Pancreas (tissue), 10 donors: Measurements from ENCODE around the gene TBC1D22B. TPM values are rescaled to one million over a fixed set of nuclear protein-coding genes. Genes with fewer than 3 reads are reported as not detected.

ENCODE experiments used
- ATAC-seq, 4 donors: fragments of 200-7000 bp; cut with Tn5 transposase; one replicate each; pipeline versions ENCODE4 v1.8.0 to v1.9.1; 2020; ENCODE audit warnings: mild to moderate bottlenecking in 4 of 4, moderate library complexity in 4 of 4
- DNase-seq, 6 donors: peaks; one replicate each; pipeline ENCODE4 v3.0.0-alpha.2; 2020
- FAIRE-seq: peaks from 2 replicates; lab custom pipeline; 2012; peaks lifted over from hg19 to GRCh38; lab: Jason Lieb, UNC
- H3K27ac ChIP-seq, 4 donors: fragments of 200-600 bp; sonication (generic); 1 replicate in 3 of 4; 2 replicates in 1 of 4; pipeline versions ENCODE4 v1.5.0 to v1.8.0; 2020
- H3K27me3 ChIP-seq, 4 donors: fragments of 200-600 bp; one replicate each; pipeline ENCODE4 v1.8.0; 2021
- H3K36me3 ChIP-seq, 3 donors: fragments of 200-600 bp; sonication (generic) in 1 of 3; one replicate each; pipeline versions ENCODE4 v1.5.0 to v1.8.0; 2020 to 2021
- H3K4me1 ChIP-seq, 3 donors: fragments of 200-600 bp; one replicate each; pipeline ENCODE4 v1.8.0; 2021
- H3K4me3 ChIP-seq, 4 donors: fragments of 200-600 bp; sonication (generic) in 2 of 4; one replicate each; pipeline versions ENCODE4 v1.5.0 to v1.8.0; 2020 to 2021
- H3K9me3 ChIP-seq, 4 donors: fragments of 200-600 bp; one replicate each; pipeline ENCODE4 v1.8.0; 2021
- WGBS, 2 donors: extraction: QIAGEN DNeasy Blood & Tissue Kit; methylation state at CpG; one replicate each; pipeline ENCODE4 v1.1.7; 2013; 5-methylcytosine and 5-hydroxymethylcytosine counted together
- intact Hi-C, 3 donors: fragments of 100-400 bp; cut with DNase I; formaldehyde crosslinking; loops; one replicate each; pipeline versions ENCODE4 v1.11.1 to v1.14.2; 2022
- polyA plus RNA-seq, 2 donors: library from polyadenylated mRNA; stranded (reverse); fragments of 200-250 nt; gene quantifications; one replicate each; pipeline ENCODE4 v1.2.3, GENCODE V29; 2013
- total RNA-seq, 6 donors: library from RNA; stranded (reverse); fragmentation: NEBNext Ultra II Directional in 4 of 6; extraction: Animal tissue kit (Norgen Biotek cat#: 25700) in 4 of 6; gene quantifications; one replicate each; pipeline versions ENCODE4 v1.2.1 to v1.2.4, GENCODE V29; 2021 to 2023
- TF ChIP-seq, protein P1 (sequence below), 4 donors: fragments of 200-600 bp; sonication (generic) in 3 of 4; IDR thresholded peaks; one replicate each; pipeline versions ENCODE4 v1.5.0 to v1.8.0; 2021; ENCODE audit warnings: antibody characterized with exemption in 4 of 4
- donor health status: healthy with polysubstance abuse.
- donor health status: DM: no; HTN: no; CAD: no; lungs with moderate emphysema.
- donor health status: DM: no; HTN: no; CAD: no.
- donor health status: control.
- donor health status: control.
- donor health status: Bipolar disorder and iron deficiency.
- donor health status: DM: yes; HTN: yes; CAD: no.
- donor health status: DM: no; HTN: no; CAD: no.
- donor health status: DM: no; HTN: no; CAD: no.
- donor health status: DM: yes; HTN: yes; CAD: no.

TBC1D22B gene
- total and polyA plus RNA-seq, 8 donors = 4.3 to 9.0 (median 6.0) TPM

DNA sequence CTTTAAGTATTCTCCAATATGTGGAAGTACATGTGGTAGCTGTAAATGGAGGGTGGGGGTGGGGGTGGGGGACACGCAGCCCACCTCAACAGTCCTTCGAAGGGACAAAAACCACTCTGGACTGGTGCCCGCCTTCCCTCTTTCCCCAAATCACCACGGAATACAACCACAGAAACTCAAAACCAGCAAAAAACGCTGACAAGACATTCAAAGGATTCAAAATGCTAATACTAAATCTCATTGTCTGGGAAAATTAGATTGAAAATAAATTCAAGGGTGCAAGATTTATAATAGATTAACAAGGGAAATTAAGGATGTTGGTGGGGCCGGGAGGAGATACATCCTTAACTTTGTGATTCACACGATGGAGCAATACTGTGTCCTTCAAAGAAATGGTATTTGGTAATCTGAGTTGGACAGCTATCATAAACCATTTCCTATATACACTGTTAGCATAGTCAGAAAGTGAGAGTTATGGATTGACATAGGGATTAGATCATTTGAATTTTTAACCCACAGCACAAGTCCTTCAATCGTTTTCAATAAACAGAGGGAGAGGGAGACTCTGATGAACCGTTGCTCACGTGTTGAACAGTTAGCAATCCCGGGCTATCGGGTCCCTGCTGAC lies 766 bp upstream of the TBC1D22B start:
- TF ChIP-seq, protein P1, sequence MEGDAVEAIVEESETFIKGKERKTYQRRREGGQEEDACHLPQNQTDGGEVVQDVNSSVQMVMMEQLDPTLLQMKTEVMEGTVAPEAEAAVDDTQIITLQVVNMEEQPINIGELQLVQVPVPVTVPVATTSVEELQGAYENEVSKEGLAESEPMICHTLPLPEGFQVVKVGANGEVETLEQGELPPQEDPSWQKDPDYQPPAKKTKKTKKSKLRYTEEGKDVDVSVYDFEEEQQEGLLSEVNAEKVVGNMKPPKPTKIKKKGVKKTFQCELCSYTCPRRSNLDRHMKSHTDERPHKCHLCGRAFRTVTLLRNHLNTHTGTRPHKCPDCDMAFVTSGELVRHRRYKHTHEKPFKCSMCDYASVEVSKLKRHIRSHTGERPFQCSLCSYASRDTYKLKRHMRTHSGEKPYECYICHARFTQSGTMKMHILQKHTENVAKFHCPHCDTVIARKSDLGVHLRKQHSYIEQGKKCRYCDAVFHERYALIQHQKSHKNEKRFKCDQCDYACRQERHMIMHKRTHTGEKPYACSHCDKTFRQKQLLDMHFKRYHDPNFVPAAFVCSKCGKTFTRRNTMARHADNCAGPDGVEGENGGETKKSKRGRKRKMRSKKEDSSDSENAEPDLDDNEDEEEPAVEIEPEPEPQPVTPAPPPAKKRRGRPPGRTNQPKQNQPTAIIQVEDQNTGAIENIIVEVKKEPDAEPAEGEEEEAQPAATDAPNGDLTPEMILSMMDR (IDR thresholded peaks at IDR 0.05) = no peak
- Histone ChIP-seq H3K27ac (peak overlapping the region in 1 of 4 donors; percentile 90), H3K36me3 (no peaks in the 10 kb centered on the region), H3K4me3 (peak overlapping the region in 2 of 4 donors; percentile 65 to 89), H3K4me1 (peaks cover 4 to 17% (median 15%) of the 10 kb centered on the region in 3 donors), H3K27me3 (no peaks in the 10 kb centered on the region), H3K9me3 (no peaks in the 10 kb centered on the region)
- FAIRE-seq (no peak), DNase-seq (no peak), ATAC-seq (no peak)
- intact Hi-C loops = no loop called here
- WGBS, 2 donors = 47 to 53% methylated on average over 12 of the region's 12 CpGs

DNA sequence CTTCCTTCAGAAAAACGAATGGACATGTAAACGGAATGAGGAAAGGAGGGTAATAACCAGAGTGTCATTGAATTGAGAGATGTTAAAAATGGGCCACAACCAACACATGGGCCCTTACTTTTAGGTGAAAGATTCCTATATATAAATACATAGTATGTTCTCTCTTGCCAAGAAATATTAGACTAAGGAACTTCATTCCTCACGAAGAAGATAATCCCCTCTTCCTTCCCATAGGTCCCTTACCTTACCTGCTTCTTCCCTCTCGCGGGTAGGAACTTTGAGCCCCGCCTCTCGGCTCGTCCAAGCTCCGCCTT lies 295 bp upstream of the TBC1D22B start:
- Histone ChIP-seq H3K27ac (peak overlapping the region in 1 of 4 donors; percentile 90), H3K4me3 (peak overlapping the region in 3 of 4 donors; percentile 65 to 89 (median 82)), H3K4me1 (peaks cover 4 to 20% (median 18%) of the 10 kb centered on the region in 3 donors), H3K27me3 (no peaks in the 10 kb centered on the region), H3K9me3 (no peaks in the 10 kb centered on the region), H3K36me3 (no peaks in the 10 kb centered on the region)
- ATAC-seq = no peak
- TF ChIP-seq, protein P1 (IDR thresholded peaks at IDR 0.05) = no peak
- 0% methylated on average over 9 of the region's 9 CpGs for WGBS, 2 donors
- DNase-seq = no peak
- no peak for FAIRE-seq
- intact Hi-C loops = no loop called here

DNA sequence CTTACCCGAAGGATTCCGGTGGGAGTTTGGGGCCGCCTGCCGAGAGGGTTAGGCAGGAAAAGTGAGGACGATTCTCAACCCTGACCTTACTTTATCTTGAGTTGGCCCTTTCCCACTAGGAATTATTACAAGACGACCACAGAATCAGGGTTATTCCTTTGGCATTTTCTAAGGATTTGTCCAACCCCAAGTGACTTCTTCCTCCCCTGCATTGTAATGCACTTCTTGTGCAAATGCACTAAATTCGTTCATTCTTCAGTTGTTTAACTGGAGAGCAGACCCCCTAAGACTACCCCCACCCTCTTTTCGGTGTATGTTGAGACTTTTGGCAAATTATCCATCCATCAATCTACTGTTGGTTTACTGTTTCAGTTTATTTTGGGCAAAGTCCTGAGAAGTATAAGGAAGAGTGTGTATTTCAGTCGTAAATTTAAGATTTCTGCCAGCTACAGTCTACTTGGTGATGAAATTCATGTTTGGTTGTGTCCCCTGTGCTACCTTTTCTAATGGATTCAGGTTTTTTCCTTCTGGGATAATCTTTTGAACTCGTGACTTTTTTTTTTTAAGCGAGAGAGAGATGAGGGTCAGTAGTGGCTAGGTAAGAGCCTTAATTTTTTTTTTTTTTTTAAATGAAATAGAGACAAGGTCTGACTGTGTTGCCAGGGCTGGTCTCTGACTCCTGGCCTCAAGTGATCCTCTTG lies 983 bp downstream of the TBC1D22B start:
- TF ChIP-seq, protein P1 (IDR thresholded peaks at IDR 0.05) = no peak
- Histone ChIP-seq H3K27ac (peak overlapping the region in 3 of 4 donors; percentile 90 to 94 (median 94)), H3K9me3 (no peaks in the 10 kb centered on the region), H3K4me1 (peaks cover 9 to 32% (median 24%) of the 10 kb centered on the region in 3 donors), H3K36me3 (no peaks in the 10 kb centered on the region), H3K4me3 (peak overlapping the region; percentile 65 to 89 (median 78)), H3K27me3 (no peaks in the 10 kb centered on the region)
- no peak for DNase-seq
- FAIRE-seq = no peak
- intact Hi-C loops = no loop called here
- WGBS, 2 donors = 9 to 12% methylated on average over 11 of the region's 11 CpGs
- ATAC-seq = peak in 1 of 4 donors; percentile 0

DNA sequence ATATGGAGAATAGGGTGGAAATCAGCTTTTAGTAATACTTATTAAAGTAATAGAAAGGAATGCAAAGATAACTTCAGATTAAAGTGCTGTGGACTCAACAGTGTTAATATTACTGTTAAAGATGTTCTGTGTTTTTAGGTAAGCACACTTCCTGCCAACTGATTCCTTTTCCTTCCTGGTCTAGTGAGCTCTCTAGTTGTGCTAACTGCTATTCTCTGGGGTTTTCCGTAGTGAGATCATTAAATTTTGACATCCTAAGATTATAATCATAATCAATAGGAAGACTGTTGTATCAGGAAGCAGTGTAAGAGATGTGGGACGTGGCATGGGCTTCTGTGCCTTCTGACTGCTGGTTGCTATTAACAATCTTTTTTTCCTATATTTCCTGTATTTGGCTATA lies 1.6 kb downstream of the TBC1D22B start:
- WGBS, 2 donors = 32 to 33% methylated on average over 2 of the region's 2 CpGs
- Histone ChIP-seq H3K36me3 (no peaks in the 10 kb centered on the region), H3K9me3 (no peaks in the 10 kb centered on the region), H3K4me1 (peaks cover 11 to 32% (median 27%) of the 10 kb centered on the region in 3 donors), H3K27me3 (no peaks in the 10 kb centered on the region), H3K4me3 (peak overlapping the region in 2 of 4 donors; percentile 65 to 89), H3K27ac (peak overlapping the region in 2 of 4 donors; percentile 90 to 94)
- DNase-seq = no peak
- ATAC-seq = peak in 1 of 4 donors; percentile 4
- no peak for FAIRE-seq
- intact Hi-C loops = no loop called here
- TF ChIP-seq, protein P1 (IDR thresholded peaks at IDR 0.05) = no peak

DNA sequence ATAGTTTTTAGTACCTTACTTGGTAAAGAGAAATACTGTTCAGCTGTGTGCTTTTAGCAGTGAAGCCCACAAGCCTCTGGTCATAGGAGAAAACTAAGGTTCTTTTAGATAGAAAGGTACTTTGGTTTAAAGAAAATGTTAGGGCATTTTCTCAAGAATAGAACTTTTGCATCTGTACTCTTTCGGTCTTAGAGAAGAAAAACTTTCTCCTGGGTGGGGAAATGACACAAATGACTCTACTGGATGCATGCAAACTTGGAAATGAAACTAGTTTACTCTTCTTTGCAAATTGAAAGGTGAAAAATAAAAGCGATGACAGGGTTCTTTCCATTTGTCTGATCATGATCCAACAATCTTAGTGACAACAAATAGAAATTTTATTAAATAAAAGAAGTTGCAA lies 2.5 kb downstream of the TBC1D22B start:
- TF ChIP-seq, protein P1 (IDR thresholded peaks at IDR 0.05) = no peak

More for the DNA sequence above, 2.5 kb downstream of the TBC1D22B start:
- no peak for ATAC-seq
- 87 to 94% methylated on average over 2 of the region's 2 CpGs for WGBS, 2 donors
- intact Hi-C loops = no loop called here
- H3K27ac ChIP-seq = peak overlapping the region in 1 of 4 donors; percentile 90
- H3K9me3 ChIP-seq = no peaks in the 10 kb centered on the region
- H3K27me3 ChIP-seq = no peaks in the 10 kb centered on the region
- DNase-seq = no peak
- H3K4me3 ChIP-seq = no peak overlapping the region
- no peaks in the 10 kb centered on the region for H3K36me3 ChIP-seq
- H3K4me1 ChIP-seq = peaks cover 11 to 34% (median 32%) of the 10 kb centered on the region in 3 donors
- no peak for FAIRE-seq
